ENCODE data around the gene ZBED6.

The ZBED6 gene

DNA sequence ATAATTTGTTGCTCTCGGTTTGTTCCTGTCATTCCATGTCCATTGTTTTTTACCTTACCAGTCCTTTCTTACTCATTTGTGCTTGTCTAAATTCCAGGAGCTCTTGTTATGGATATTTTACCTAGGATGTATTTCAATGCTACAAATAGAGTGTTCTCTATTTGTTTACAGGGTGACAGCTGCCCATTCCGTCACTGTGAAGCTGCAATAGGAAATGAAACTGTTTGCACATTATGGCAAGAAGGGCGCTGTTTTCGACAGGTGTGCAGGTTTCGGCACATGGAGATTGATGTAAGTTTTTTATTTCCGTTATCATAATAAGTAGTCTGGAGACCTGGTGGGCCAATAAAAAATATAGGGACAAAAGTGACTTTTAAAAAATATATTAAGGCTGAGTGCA, 23.0 kb downstream of the ZBED6 start:
- Histone ChIP-seq H3K4me3 (replicated peaks; ENCODE audit: insufficient read depth, low read length) (no peak overlapping the region), H3K27ac (replicated peaks) (no peak overlapping the region)

DNA sequence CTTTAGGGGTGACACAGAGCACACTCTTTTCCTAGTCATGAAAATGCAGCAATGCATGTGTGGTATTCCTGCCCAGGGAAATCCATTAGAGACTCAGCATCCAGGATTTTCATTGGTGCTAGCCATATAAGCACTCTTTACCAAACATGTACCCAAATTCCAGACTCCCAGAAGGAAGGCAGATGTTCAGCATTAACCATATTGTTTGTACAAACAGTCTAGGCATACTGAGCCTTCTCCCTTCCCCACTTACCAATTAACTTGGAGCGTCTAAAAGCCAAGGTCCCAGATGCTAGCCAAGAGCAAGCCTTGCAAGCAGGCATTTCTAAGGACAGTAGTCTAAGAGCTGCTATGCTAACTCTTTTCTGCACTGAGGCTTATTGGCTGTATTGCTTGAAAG, 27.9 kb downstream of the ZBED6 start:
- no peak overlapping the region for H3K4me3 ChIP-seq (replicated peaks; ENCODE audit: insufficient read depth, low read length)
- no peak for DNase-seq (ENCODE audit: low read depth in 1 of 2, low spot score in 1 of 2)

More for the DNA sequence above, 23.0 kb downstream of the ZBED6 start:
- no peak for DNase-seq (ENCODE audit: low read depth in 1 of 2, low spot score in 1 of 2)
- no peaks in the 10 kb centered on the region for H3K27me3 ChIP-seq (ENCODE audit: insufficient read depth, poor library complexity, severe bottlenecking)
- TF ChIP-seq GABPA (IDR thresholded peaks at IDR 0.05; ENCODE audit: low read depth), result no peak
- TF ChIP-seq POLR2AphosphoS5 (IDR thresholded peaks at IDR 0.05; ENCODE audit: low read depth), result no peak
- TF ChIP-seq, protein P1, sequence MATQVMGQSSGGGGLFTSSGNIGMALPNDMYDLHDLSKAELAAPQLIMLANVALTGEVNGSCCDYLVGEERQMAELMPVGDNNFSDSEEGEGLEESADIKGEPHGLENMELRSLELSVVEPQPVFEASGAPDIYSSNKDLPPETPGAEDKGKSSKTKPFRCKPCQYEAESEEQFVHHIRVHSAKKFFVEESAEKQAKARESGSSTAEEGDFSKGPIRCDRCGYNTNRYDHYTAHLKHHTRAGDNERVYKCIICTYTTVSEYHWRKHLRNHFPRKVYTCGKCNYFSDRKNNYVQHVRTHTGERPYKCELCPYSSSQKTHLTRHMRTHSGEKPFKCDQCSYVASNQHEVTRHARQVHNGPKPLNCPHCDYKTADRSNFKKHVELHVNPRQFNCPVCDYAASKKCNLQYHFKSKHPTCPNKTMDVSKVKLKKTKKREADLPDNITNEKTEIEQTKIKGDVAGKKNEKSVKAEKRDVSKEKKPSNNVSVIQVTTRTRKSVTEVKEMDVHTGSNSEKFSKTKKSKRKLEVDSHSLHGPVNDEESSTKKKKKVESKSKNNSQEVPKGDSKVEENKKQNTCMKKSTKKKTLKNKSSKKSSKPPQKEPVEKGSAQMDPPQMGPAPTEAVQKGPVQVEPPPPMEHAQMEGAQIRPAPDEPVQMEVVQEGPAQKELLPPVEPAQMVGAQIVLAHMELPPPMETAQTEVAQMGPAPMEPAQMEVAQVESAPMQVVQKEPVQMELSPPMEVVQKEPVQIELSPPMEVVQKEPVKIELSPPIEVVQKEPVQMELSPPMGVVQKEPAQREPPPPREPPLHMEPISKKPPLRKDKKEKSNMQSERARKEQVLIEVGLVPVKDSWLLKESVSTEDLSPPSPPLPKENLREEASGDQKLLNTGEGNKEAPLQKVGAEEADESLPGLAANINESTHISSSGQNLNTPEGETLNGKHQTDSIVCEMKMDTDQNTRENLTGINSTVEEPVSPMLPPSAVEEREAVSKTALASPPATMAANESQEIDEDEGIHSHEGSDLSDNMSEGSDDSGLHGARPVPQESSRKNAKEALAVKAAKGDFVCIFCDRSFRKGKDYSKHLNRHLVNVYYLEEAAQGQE (IDR thresholded peaks at IDR 0.05; ENCODE audit: insufficient replicate concordance, low read depth), result no peak
- no peak for TF ChIP-seq SPI1 (IDR thresholded peaks at IDR 0.05; ENCODE audit: borderline replicate concordance, low read depth)
- TF ChIP-seq, protein P2, sequence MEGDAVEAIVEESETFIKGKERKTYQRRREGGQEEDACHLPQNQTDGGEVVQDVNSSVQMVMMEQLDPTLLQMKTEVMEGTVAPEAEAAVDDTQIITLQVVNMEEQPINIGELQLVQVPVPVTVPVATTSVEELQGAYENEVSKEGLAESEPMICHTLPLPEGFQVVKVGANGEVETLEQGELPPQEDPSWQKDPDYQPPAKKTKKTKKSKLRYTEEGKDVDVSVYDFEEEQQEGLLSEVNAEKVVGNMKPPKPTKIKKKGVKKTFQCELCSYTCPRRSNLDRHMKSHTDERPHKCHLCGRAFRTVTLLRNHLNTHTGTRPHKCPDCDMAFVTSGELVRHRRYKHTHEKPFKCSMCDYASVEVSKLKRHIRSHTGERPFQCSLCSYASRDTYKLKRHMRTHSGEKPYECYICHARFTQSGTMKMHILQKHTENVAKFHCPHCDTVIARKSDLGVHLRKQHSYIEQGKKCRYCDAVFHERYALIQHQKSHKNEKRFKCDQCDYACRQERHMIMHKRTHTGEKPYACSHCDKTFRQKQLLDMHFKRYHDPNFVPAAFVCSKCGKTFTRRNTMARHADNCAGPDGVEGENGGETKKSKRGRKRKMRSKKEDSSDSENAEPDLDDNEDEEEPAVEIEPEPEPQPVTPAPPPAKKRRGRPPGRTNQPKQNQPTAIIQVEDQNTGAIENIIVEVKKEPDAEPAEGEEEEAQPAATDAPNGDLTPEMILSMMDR (IDR thresholded peaks at IDR 0.05; ENCODE audit: insufficient read depth, low read length), result no peak

DNA sequence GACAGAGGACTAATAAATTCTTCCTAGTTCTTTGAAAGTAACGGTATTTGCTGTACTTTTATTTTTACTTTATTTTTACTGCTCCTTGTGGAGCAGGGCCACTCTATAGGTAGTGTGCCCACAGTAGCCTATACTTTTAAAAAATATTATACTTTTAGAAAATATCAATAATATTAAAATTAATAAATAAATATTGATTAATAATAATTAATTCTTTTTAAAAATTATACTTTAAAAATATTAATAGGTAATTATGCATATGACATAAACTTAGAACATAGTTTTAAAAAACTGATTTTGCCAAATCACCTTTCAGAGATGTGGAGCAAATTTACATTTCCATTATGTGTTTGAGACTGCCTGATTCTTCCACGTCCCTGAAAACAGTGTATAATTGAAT, 30.8 kb downstream of the ZBED6 start:
- no peak for DNase-seq (ENCODE audit: low read depth in 1 of 2, low spot score in 1 of 2)
- no peak for TF ChIP-seq POLR2AphosphoS5 (IDR thresholded peaks at IDR 0.05; ENCODE audit: low read depth)
- TF ChIP-seq SPI1 (IDR thresholded peaks at IDR 0.05; ENCODE audit: borderline replicate concordance, low read depth), result no peak
- TF ChIP-seq GABPA (IDR thresholded peaks at IDR 0.05; ENCODE audit: low read depth), result no peak
- TF ChIP-seq, protein P1 (IDR thresholded peaks at IDR 0.05; ENCODE audit: insufficient replicate concordance, low read depth), result no peak
- TF ChIP-seq, protein P2 (IDR thresholded peaks at IDR 0.05; ENCODE audit: insufficient read depth, low read length), result no peak
- no peak overlapping the region for H3K4me3 ChIP-seq (replicated peaks; ENCODE audit: insufficient read depth, low read length)
- H3K27me3 ChIP-seq (ENCODE audit: insufficient read depth, poor library complexity, severe bottlenecking), result no peaks in the 10 kb centered on the region
- no peak overlapping the region for H3K27ac ChIP-seq (replicated peaks)

More for the DNA sequence above, 27.9 kb downstream of the ZBED6 start:
- Histone ChIP-seq H3K27me3 (ENCODE audit: insufficient read depth, poor library complexity, severe bottlenecking) (no peaks in the 10 kb centered on the region), H3K27ac (replicated peaks) (no peak overlapping the region)
- TF ChIP-seq POLR2AphosphoS5 (IDR thresholded peaks at IDR 0.05; ENCODE audit: low read depth) (no peak), GABPA (IDR thresholded peaks at IDR 0.05; ENCODE audit: low read depth) (no peak), SPI1 (IDR thresholded peaks at IDR 0.05; ENCODE audit: borderline replicate concordance, low read depth) (no peak)
- TF ChIP-seq, protein P1 (IDR thresholded peaks at IDR 0.05; ENCODE audit: insufficient replicate concordance, low read depth), result no peak
- TF ChIP-seq, protein P2 (IDR thresholded peaks at IDR 0.05; ENCODE audit: insufficient read depth, low read length), result no peak

All from HL-60 (cell line).